Neural crest cell (in vitro differentiated cells): ENCODE results near the gene TSHR. TPM values are rescaled to one million over a fixed set of nuclear protein-coding genes. Genes with fewer than 3 reads are reported as not detected.

Source experiments
- DNase-seq: peaks from one replicate; pipeline ENCODE4 v3.0.0; 2021; ENCODE audit warnings: low read depth, mixed read lengths, low spot score
- H3K27ac Mint-ChIP-seq: one replicate; pipeline ENCODE4 v1.8.0; 2021; ENCODE audit warnings: mild to moderate bottlenecking, mixed read lengths; ENCODE audit not compliant: unreplicated experiment
- H3K27me3 Mint-ChIP-seq: 2 replicates; pipeline ENCODE4 v1.8.0; 2021; ENCODE audit warnings: low read depth, mild to moderate bottlenecking, mixed read lengths
- H3K36me3 Mint-ChIP-seq: 2 replicates; pipeline ENCODE4 v1.8.0; 2021; ENCODE audit warnings: low read depth, mild to moderate bottlenecking, mixed read lengths
- H3K4me1 Mint-ChIP-seq: 2 replicates; pipeline ENCODE4 v1.8.0; 2021; ENCODE audit warnings: mixed read lengths
- H3K4me3 Mint-ChIP-seq: one replicate; pipeline ENCODE4 v1.8.0; 2021; ENCODE audit warnings: mild to moderate bottlenecking, mixed read lengths
- H3K9me3 Mint-ChIP-seq: 2 replicates; pipeline ENCODE4 v1.8.0; 2021; ENCODE audit warnings: mixed read lengths
- CTCF ChIP-seq: fragments of 200-600 bp; sonication (generic); conservative IDR thresholded peaks from 2 replicates; pipeline ENCODE4 v1.5.0; 2021; ENCODE audit warnings: antibody characterized with exemption, mild to moderate bottlenecking
- total RNA-seq: library from RNA; stranded (reverse); gene quantifications from 2 replicates; pipeline ENCODE4 v1.2.1, GENCODE V29; 2021

Gene TSHR
- total RNA-seq, 1 donor from 2014 or later: not detected

- Mint-ChIP-seq H3K36me3 (no peaks in the 10 kb centered on the region), H3K4me3 (no peak overlapping the region), H3K27ac (peak overlapping the region; percentile 79), H3K9me3 (no peaks in the 10 kb centered on the region), H3K4me1 (peaks cover 20% of the 10 kb centered on the region), H3K27me3 (peaks cover 4% of the 10 kb centered on the region)
- no peak for TF ChIP-seq CTCF
- no peak for DNase-seq
Measured at GRCh38 chr14:81001447-81001846, 46.0 kb downstream of the TSHR start.

GRCh38 chr14:81004575-81004974, 49.2 kb downstream of the TSHR start:
- DNase-seq: no peak
- Mint-ChIP-seq H3K9me3 (no peaks in the 10 kb centered on the region), H3K4me1 (peaks cover 20% of the 10 kb centered on the region), H3K36me3 (no peaks in the 10 kb centered on the region), H3K4me3 (no peak overlapping the region), H3K27me3 (no peaks in the 10 kb centered on the region), H3K27ac (no peak overlapping the region)
- TF ChIP-seq CTCF: no peak

- H3K4me1 Mint-ChIP-seq: peaks cover 16% of the 10 kb centered on the region
- H3K9me3 Mint-ChIP-seq: no peaks in the 10 kb centered on the region
- H3K27me3 Mint-ChIP-seq: no peaks in the 10 kb centered on the region
- DNase-seq: no peak
- no peaks in the 10 kb centered on the region for H3K36me3 Mint-ChIP-seq
- H3K27ac Mint-ChIP-seq: no peak overlapping the region
- no peak for TF ChIP-seq CTCF
- H3K4me3 Mint-ChIP-seq: no peak overlapping the region
Measured at GRCh38 chr14:81005540-81006228, 50.3 kb downstream of the TSHR start.

- H3K4me3 Mint-ChIP-seq: no peak overlapping the region
- no peak overlapping the region for H3K27ac Mint-ChIP-seq
- no peaks in the 10 kb centered on the region for H3K27me3 Mint-ChIP-seq
- peaks cover 12% of the 10 kb centered on the region for H3K4me1 Mint-ChIP-seq
- no peak for TF ChIP-seq CTCF
- no peak for DNase-seq
- H3K9me3 Mint-ChIP-seq: no peaks in the 10 kb centered on the region
- no peaks in the 10 kb centered on the region for H3K36me3 Mint-ChIP-seq
Measured at GRCh38 chr14:81006266-81006665, 50.8 kb downstream of the TSHR start.

- Mint-ChIP-seq H3K36me3 (no peaks in the 10 kb centered on the region), H3K27ac (no peak overlapping the region), H3K9me3 (no peaks in the 10 kb centered on the region), H3K4me1 (peaks cover 4% of the 10 kb centered on the region), H3K4me3 (no peak overlapping the region), H3K27me3 (no peaks in the 10 kb centered on the region)
- no peak for DNase-seq
- no peak for TF ChIP-seq CTCF
Measured at GRCh38 chr14:81007131-81007530, 51.7 kb downstream of the TSHR start.
